Measurements from ENCODE around the gene MYORG.

Gene MYORG

GRCh38 chr9:34376596-34377403 is at the start of gene MYORG:
MYORG (minus strand) TSS chr9:34376898; CDS start chr9:34372943, 3,955 bp downstream.
- DNase-seq, result peak in 55 of 56 donors; percentile 45 to 97 (median 87)

GRCh38 chr9:34419716-34420504 is 43.2 kb upstream of the MYORG start:
- no peak for DNase-seq

- no peak for DNase-seq
Measured at GRCh38 chr9:34417734-34418133, 41.0 kb upstream of the MYORG start.

- peak in 12 of 56 donors; percentile 10 to 54 (median 34) for DNase-seq
Measured at GRCh38 chr9:34413231-34413852, 36.6 kb upstream of the MYORG start.

- DNase-seq, result no peak
Measured at GRCh38 chr9:34412336-34412735, 35.6 kb upstream of the MYORG start.

GRCh38 chr9:34409154-34409553 is 32.5 kb upstream of the MYORG start:
- no peak for DNase-seq

GRCh38 chr9:34408173-34408572 is 31.5 kb upstream of the MYORG start:
- DNase-seq, result no peak

- DNase-seq, result no peak
Measured at GRCh38 chr9:34406219-34406618, 29.5 kb upstream of the MYORG start.

- DNase-seq, result peak in 4 of 56 donors; percentile 3 to 13 (median 10)
Measured at GRCh38 chr9:34405719-34406118, 29.0 kb upstream of the MYORG start.

- peak in 43 of 56 donors; percentile 4 to 81 (median 42) for DNase-seq
Measured at GRCh38 chr9:34403554-34404380, 27.1 kb upstream of the MYORG start.

- no peak for DNase-seq
Measured at GRCh38 chr9:34400686-34401602, 24.2 kb upstream of the MYORG start.

GRCh38 chr9:34400275-34400674 is 23.6 kb upstream of the MYORG start:
- no peak for DNase-seq

GRCh38 chr9:34399729-34400128 is 23.0 kb upstream of the MYORG start:
- DNase-seq, result peak in 2 of 56 donors; percentile 8 to 27

GRCh38 chr9:34398875-34399274 is 22.2 kb upstream of the MYORG start:
- no peak for DNase-seq

- no peak for DNase-seq
Measured at GRCh38 chr9:34396276-34397214, 19.8 kb upstream of the MYORG start.

- DNase-seq, result no peak
Measured at GRCh38 chr9:34392511-34392910, 15.8 kb upstream of the MYORG start.

- DNase-seq, result no peak
Measured at GRCh38 chr9:34387239-34387638, 10.5 kb upstream of the MYORG start.

- DNase-seq, result no peak
Measured at GRCh38 chr9:34386656-34387055, 10.0 kb upstream of the MYORG start.

All from amygdala (tissue), 56 donors.